ENCODE data around the gene BRMS1.

DNA sequence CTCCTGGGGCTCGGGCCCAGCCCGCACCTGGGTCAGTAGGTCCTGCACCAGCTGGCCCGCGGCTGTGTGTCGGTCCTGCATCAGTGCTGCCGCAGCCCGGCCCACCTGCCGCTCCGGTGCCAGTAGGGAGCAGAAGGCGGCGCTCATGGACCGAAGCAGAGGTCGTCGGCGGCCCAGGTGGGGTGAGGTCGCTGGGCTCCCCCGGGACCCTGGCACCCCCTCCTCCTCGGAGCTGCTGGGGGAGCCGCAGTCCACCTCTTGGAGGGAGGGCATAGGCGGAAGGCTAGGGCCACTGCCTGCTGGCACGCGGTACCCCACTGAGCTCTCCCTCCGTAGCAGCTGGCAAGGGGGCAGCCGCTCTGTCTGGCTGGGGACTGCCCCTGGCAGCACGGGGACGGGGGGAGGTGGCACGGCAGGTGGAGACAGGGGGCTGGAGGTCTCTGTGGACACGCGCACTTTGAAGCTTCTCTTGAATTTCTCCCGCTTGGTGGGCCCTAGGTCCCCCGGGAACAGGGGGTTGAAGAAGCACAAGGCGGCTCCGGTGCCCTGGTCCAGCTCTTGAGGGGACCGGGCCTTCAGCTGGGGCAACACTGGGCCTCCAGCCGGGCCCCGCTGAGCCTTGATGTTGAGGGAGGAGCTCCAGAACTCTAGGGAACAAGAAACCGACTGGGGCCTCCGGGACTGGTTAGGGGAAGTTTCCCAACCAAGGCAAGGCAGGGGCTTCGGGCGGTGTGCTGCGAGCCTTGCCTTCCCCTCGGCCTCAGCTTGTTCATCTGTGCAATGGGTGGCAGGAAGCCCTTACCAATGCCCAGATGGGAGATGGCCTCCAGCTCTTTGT, 10.1 kb downstream of the BRMS1 start:
- TF ChIP-seq, protein P1, sequence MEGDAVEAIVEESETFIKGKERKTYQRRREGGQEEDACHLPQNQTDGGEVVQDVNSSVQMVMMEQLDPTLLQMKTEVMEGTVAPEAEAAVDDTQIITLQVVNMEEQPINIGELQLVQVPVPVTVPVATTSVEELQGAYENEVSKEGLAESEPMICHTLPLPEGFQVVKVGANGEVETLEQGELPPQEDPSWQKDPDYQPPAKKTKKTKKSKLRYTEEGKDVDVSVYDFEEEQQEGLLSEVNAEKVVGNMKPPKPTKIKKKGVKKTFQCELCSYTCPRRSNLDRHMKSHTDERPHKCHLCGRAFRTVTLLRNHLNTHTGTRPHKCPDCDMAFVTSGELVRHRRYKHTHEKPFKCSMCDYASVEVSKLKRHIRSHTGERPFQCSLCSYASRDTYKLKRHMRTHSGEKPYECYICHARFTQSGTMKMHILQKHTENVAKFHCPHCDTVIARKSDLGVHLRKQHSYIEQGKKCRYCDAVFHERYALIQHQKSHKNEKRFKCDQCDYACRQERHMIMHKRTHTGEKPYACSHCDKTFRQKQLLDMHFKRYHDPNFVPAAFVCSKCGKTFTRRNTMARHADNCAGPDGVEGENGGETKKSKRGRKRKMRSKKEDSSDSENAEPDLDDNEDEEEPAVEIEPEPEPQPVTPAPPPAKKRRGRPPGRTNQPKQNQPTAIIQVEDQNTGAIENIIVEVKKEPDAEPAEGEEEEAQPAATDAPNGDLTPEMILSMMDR (IDR thresholded peaks at IDR 0.05; ENCODE audit: low read length), result no peak
- TF ChIP-seq EZH2 (IDR thresholded peaks at IDR 0.05; ENCODE audit: borderline replicate concordance, low read length), result no peak
